Cardiac fibroblast (primary cell): ENCODE measurements around the gene CCDC12.
A peak's percentile ranks its signal among the peaks of the same experiment; 100 is the strongest.

Experiments used
- DNase-seq, 2 donors: peaks; one replicate each; pipeline versions ENCODE4 v3.0.0 to v3.0.0-alpha.2; 2010; ENCODE audit warnings: low read depth in 2 of 2
- H3K4me3 ChIP-seq, 2 donors: replicated peaks in 1 of 2; 1 replicate in 1 of 2; 2 replicates in 1 of 2; pipeline ENCODE4 v1.5.1; 2011; ENCODE audit warnings: low read depth in 2 of 2, low read length in 2 of 2, mild to moderate bottlenecking in 2 of 2, moderate library complexity in 1 of 2
- CTCF ChIP-seq: IDR thresholded peaks from one replicate; pipeline ENCODE4 v1.5.1; 2011; ENCODE audit warnings: low read depth, mild to moderate bottlenecking, low read length, inconsistent platforms

CCDC12 gene

GRCh38 chr3:46990573-46991374, 14.2 kb upstream of the CCDC12 start:
- no peak for TF ChIP-seq CTCF
- no peak for DNase-seq
- no peak overlapping the region for H3K4me3 ChIP-seq

- no peak overlapping the region for H3K4me3 ChIP-seq
- no peak for TF ChIP-seq CTCF
- no peak for DNase-seq
Observed at GRCh38 chr3:46989146-46989810, 12.7 kb upstream of the CCDC12 start.

GRCh38 chr3:46988616-46989015, 12.1 kb upstream of the CCDC12 start:
- TF ChIP-seq CTCF: no peak
- DNase-seq: no peak
- H3K4me3 ChIP-seq: no peak overlapping the region

- TF ChIP-seq CTCF: no peak
- peak; percentile 22 to 25 for DNase-seq
- no peak overlapping the region for H3K4me3 ChIP-seq
Observed at GRCh38 chr3:46987743-46988401, 11.3 kb upstream of the CCDC12 start.

- no peak overlapping the region for H3K4me3 ChIP-seq
- no peak for DNase-seq
- TF ChIP-seq CTCF: no peak
Observed at GRCh38 chr3:46987319-46987742, 10.8 kb upstream of the CCDC12 start.

- H3K4me3 ChIP-seq: no peak overlapping the region
- TF ChIP-seq CTCF: no peak
- DNase-seq: no peak
Observed at GRCh38 chr3:46986782-46987310, 10.3 kb upstream of the CCDC12 start.
